Medulla oblongata (tissue), 1 donor: ENCODE measurements around the gene CFAP77.
A peak's percentile ranks its signal among the peaks of the same experiment; 100 is the strongest.

Experiments
- DNase-seq: peaks from one replicate; pipeline ENCODE4 v3.0.0-alpha.2; 2015; ENCODE audit errors: extremely low spot score

The CFAP77 gene

DNA sequence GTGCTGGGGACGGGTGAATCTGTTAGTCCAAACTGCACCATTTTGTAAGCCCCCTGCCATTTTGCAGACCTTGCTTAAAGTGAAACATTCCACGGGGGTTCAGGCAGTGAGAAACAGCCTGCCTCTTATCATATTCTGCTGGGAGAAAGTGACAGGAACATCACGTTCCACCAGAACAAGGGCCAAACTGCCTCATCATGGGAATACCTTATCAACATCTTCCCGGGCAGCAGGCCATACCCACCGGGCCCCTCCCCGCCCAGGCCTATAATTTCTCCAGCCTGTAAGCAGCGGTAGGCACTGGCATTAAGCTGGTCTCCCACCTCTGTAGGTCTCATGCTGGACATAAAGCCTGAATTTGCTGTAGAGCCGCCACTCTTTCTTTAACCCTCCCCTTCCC lies 1.5 kb upstream of the CFAP77 start:
- no peak for DNase-seq

DNA sequence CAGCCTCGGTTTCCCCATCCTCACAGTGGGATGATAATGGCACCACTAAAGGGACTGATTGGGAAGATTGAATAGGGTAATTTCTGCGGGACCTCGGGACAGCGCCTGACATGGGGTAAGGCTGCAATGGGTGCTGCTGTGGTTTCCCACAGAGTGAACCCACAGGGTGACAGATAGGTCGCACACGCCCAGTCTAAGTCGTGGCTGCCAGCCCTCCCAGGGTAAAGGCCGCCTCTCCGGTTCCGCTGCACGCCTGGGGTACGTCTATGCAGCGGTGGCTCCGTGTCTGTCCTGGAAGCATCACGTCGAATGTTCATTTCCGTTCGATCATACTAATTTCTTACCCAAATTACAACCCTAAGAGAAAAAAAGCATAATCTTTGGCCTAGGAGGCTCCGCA lies 631 bp downstream of the CFAP77 start:
- no peak for DNase-seq

DNA sequence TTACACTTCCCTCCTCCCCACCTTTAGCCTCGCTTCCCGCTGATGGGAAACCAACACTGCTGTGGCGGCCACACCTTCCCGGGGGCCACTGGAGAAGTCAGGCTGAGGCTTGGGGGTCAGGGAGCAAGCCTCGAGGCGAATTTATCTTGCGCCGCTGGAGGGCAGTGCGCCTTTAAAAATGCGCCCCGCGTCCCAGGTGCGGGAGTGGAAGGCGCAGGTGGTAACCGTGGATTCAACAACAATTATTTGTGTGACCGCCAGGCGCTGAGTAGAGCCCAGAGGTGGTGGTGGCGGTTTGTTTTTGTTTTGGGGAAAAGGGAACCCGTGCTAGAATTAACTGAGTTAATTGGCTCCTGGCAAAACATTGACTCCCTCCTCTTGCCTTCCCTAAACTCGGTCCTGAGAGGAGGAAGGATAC lies 1.1 kb downstream of the CFAP77 start:
- DNase-seq: peak; percentile 9

DNA sequence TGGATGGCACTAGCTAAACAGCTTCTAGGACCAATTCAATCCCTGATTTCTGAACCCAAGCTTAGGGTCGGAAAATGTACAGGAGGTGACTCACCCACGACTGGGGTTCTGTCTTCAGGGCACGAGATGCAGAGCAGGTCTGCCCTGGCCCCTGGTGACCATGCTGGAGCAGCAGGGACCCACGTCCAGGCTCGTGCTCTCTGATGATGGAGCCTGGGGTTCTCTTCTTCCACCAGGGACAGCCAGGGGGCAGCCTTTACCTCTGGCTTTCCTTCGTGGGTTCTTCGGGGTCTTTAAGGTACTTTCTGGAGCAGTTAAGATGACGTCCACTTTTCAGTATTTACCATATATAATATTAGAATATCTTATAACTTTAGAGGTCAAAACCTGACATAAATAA lies 2.1 kb downstream of the CFAP77 start:
- peak; percentile 12 for DNase-seq

DNA sequence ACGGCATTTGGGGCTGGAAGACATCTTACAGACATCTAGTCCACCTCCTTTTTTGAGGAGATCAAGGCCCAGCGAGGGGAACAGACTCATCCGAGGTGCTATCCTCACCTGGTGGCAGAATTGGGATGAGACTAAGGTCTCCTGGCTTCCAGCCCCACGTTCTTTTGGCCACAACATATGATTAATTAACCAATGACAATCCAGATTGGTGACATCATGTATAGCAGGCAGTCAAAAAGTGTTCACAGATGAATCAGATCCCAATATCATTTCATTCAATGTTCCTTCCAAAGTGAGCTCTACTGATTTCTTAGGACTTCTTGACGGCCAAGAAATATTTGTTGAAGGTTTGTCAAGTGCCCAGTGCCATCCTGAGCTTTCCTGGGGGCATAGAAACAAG lies 3.9 kb downstream of the CFAP77 start:
- no peak for DNase-seq

DNA sequence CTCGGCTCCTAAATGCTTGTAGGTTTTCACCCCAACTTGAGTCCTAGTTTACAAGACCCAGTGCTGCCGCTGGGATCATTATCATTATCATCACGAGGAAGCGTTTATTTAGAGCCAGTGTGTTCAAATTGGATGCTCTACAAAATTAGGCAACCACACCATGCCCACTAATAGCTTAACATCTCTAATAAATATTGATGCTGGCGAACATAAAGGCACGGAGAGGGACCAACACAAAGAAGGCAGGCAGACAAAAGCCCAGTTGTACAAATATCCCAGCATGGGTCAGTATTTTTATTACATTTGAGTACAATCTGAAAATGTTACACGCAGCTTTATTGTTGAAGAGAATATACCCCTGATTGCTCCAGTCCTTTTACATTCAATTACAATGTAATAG lies 4.7 kb downstream of the CFAP77 start:
- no peak for DNase-seq

DNA sequence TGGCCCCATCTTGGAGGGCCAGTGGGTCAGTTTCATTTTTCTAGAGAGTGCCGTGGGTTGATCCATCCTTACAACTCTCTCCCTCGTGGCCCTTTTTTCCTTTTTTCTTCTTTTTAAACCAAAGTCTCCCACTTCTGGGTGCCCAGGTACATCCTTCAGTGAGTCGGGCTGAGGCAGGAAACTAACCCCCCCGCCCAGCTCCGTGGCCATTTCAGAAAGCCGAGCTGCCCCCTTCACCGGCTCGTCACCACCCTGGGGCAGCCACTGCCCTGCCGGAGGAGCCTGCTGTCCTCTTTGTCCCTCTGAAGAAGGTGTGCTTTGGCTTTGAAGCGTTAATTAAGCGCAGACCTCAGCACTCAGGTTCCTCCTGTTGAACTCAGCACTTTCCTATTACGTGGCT lies 5.2 kb downstream of the CFAP77 start:
- DNase-seq: no peak

DNA sequence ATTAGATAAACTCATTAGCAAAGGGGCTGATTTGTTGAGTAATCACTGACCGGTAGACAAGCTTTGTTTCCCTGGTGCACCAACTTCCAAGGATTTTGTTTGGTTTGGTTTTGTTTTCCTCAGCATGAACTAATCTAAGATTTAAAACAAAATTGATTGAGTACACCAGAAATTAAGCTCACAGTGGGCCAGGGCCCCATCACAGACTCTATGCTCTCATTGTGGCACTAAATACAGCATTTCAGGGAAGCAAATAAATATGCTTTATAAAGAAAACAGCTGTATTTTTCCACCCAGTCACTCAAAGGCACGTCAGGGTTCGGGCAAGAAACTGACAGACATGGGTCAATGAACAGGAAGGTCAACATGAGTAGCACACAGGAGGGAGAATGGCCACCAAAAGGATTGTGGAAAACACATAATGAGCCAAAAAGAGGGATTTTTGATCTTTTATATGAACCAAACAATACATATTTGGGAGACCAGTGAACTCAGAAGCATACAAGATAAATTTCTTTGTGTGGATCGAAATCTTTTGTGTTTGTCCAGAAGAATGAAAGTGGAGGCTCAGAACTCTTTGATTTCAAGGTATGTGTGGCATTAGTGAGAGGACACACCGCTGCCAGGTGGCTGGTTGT lies 8.8 kb downstream of the CFAP77 start:
- DNase-seq: no peak

DNA sequence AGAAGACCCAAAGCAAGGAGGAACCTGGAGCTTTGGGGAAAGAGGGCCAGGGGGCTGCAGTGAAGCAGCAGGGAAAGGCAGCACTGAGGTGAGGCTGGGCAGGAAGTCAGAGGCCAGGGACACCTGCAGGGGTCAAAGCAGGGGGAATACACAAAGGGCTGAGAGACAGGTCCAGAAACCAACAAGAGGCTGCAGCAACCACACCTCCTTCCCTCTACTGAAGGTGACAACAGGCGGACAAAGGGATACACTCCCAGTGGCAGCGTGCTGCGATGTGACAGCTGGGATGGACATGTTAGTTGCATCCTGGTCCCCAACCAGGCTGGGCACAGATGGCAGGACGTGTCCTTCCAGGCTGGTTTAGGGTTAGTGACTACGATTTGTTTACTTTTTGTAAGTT lies 12.6 kb downstream of the CFAP77 start:
- no peak for DNase-seq

DNA sequence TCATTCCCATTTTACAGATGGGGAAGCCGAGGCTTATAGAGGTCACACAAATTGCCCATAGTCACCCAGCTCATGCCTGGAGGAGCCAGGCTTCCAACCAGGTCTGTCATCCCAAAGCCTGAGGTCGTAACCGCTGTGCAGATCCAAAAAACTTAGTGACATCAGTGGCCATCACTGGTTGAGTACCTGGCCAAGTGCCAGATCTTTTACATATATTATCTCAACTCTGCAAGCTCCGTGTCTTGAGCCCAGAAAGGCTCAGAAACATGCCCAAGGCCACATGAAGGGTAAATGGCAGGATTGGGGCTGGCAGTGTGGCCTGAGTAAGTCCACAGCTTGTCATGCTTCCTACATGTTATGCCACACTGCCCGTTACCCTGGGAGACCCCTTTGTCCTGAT lies 13.5 kb downstream of the CFAP77 start:
- no peak for DNase-seq

DNA sequence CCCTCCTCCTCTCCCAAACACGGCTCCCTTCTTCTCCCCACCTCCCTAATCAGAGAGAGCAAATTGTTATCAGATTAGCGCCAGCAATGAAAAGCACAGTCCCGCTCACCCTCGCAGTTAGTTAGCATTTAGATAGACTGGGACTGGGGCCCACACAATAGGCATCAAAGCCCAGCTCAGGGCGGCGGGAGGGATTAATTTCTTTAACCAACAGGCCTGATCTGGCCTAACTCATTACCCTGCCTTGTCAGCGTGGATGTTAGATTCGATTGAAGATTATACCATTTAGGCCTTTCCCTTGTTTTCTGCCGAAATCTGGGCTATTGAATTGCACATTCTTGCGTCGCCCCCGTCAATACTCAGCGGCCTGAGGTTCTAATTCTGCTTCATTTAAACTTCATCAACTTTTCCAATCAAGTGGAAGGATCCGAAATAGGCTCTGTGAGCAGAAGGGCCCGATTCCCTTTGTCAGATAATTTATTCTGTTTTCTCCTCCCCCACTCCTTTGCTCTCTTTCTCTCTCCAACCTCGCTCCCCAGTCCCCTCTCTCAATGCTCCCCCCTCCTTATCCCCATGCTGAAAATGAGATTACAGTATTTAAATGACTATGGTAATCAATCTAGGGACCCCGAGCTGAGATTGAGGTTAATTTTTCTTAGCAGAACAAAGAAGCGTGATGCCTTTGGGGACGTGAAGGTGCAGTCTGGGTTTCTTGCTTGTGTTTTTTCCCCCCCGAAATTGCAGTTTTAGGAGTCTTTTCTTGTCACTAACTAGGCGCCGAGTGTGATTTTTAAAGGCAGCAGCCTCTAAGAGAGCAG lies 15.1 kb downstream of the CFAP77 start:
- DNase-seq: no peak

DNA sequence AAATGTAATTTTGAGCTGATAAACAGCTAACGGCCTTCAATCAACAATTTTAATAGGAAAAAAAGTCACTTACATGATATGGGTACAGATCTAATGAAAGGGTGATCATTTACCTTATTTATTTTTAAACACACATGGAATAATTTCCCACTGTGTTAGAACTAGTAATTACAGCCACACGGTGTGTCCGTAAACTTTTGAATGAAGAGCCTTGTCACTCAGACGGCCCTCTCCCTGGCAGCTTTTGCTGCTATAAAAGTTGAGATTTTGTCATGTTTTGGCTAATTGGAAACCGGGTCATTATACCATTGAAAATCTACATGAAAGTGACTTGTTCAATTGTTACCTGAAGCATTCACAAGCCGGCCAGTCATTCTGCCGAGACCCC lies 15.7 kb downstream of the CFAP77 start:
- no peak for DNase-seq

DNA sequence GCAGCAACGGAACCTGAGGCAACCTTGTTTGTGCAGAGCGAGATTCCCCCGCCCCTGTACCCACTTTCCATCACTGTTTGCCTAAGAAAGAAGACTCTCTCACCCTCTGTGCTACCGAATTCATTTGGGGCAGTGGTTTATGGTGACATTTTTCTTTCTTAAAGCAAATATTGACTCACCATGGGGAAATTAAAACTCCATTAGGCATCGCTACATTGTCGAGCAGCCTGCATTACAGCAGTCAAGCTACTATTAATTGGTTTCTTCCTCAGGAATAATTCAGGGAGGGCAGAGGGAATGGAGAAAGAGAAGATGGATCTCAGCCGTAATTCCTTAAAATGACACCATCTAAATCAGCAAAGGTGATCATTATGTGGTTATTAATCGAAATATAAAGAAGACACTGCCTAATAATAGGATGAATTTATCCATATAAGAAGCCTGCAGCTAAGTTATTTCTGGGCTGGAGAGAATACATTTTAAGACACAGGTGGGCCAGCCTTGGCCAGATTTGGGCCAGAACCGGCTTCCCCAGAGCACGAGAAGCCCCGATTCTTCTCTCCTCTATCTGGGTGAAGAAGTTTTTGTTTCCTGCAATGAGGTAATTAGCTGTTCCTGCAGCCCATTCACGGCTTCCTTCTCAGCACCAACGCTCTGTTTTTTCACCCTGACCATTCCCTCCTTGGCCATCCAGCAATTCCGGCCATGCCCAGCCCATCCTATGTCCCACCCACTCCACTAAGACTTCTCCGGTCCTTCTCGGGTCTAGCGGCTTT lies 16.8 kb downstream of the CFAP77 start:
- DNase-seq: no peak

DNA sequence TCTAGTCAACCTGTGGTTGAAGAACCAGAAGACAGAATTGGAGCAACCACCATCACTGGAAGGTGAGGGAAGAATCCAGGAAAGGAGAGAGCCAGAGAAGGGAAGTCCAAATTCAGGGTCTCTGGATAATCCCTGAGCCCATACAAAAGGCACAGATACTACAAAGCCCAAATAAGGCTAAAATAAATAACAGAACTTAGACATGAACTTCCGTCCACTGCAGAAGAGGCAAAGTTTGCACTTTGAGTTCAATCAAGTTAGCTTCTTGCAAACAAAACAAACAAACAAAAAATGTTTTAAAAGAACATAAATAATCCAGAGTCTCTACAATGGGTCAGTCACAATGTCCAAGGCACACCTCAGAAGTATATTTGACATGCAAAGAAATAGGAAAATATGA lies 21.0 kb downstream of the CFAP77 start:
- DNase-seq: no peak

DNA sequence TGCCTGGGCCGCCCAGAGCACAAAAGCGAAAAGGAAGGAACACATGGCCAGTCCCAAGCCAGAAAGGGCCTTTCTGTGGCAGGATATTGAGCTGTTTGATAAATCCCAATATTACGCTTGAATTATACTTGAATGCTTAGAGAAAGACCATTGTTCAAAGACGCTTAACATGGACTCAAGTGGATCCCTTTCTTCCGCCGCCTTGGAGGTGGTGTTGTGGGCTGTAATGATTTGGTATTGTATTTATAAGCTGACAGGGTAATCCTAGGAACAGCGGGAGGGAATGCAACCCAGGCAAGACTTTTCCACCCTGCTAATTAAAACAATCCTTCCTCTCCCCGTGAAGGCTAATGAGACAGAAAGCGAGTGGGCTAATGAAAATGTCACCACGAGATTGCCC lies 24.9 kb downstream of the CFAP77 start:
- no peak for DNase-seq

DNA sequence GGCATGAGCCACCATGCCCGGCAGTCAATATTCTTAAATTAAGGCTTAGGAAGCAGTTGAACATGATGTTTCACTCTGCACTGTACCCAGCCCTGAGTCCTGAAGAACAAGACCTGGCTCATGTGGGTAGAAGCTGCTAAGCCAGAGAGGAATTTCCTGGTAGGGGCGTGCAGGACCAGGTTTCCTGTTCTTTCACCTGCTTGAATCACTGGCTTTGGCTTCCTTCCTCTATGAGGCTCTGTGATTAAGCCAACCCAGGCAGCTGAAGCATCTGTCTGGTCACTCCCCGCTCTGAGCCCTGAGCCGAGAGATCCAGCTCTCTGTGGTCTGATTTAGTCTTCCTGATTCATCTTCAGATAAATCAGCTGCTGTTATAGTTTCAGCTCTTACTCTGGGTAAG lies 29.1 kb downstream of the CFAP77 start:
- no peak for DNase-seq

DNA sequence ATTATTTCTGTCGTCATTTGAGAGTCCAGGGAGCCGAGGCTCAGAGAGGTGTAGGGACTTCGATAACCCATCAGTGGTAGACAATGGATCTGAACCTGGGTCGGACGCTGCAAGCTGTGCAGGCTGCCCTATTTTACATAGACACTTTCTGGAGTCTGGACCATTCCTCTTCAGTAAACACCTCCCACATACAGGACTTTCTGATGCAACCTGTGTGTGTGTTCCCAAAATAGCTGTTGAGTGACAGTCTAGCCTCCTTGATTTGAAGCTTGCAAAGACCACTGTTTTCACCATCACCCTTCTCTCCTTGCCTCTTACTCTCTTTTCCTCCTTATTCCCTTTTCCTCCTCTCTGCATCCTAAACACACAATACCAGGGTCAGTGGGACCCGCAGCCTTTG lies 30.7 kb downstream of the CFAP77 start:
- no peak for DNase-seq

DNA sequence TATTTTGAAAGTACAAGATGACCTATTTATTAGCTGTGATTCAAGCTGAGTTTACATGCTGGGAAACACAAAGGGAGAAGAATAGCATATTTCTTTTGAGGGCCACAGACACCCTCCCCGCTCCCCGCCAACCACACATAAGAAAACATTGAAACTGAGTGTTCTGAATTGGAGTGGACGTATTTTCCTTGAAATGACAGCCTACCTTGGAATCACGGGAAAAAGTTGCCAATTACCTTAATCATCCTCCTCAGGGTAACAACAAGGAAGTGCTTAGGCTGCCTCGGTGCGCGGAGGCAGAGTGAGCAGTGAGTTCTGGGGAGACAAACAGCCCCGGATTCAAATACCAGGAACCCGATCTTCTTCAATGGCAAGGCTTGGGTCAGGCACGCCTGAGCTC lies 31.4 kb downstream of the CFAP77 start:
- DNase-seq: no peak

DNA sequence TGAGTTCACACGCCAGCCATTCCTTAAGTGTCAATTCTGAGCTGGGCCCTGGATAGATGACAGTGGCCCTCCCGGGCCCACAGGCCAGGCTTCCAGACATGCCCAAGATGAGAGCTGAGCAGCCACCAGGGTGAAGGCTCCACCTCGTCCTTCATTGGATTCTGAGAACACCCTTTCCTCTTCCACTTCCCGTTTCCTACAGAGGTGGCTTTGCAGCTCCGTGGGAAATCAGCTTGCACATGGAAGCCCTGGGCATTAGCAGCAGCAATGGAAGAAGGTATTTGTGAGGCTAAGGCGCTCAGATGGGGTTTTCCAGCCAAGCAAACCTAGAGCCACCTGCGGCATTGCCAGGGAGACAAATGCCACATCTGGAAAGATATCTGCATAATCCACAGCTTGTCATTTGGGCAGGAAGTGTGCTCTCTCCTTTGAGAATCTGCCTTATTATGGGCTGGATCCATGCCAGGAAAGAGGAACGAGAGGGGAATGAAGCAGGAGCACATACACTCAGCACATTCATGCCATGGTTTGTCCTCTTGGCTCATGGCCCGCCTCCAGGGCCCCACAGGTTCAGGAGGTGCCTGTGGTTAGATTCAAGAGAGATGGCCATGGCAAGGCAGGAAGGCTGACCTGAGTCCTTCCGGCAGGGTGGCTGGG lies 34.1 kb downstream of the CFAP77 start:
- no peak for DNase-seq

DNA sequence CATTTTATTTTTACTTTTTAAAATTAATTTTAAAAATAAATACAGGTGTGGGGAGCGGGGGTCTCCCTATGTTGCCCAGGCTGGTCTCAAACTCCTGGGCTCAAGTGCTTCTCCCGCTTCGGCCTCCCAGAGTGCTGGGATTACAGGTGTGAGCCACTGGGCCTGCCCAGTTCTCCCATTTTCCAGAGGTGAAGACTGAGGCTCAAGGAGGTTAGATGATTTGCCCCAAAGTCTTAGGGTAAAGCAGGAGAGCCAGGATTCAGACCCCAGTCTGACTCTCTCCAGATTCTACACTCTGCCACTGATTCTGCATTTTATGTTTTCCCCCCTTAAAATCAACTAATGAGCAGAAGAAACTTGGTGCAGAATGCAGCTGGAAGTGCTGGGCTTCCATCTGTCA lies 36.9 kb downstream of the CFAP77 start:
- no peak for DNase-seq

DNA sequence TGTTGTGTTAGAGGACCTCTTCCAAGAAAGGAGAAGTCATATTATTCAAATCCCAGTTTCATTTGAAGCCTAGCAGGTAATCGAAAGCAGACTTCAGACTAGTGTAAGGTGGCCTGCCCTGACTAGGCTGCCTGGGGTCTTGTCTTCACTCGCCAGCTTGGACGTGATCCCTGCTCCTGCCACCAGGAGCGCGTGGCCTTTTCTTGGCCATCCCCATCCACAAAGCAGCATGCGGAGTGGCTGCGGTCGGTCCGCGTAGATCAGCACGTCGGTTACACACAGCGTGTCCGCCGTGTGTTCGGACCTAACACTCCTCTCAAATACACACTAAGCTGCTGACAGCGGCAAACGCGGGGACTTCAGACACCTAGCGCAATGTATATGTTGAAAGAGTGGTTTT lies 37.3 kb downstream of the CFAP77 start:
- no peak for DNase-seq

DNA sequence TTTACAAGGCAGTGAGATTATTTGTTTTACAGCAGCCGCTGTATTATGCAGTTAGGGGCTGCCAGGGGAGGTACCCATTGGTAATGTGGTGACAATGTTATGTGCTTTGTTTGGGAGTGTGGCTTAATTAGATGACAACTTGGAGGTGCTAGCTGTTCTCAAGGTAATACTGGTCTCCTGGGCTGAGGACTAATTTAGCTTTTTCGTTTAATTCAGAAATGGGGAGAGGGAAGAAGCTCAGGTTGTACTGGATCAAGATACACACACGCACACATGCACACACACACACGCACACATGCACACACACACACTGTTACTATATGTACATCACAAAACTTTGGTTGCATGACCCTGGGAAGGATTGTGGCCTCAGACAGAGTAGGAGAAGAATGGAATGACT lies 37.9 kb downstream of the CFAP77 start:
- DNase-seq: no peak
